ENCODE data around the gene PLEKHA1. TPM values are rescaled to one million over a fixed set of nuclear protein-coding genes. Genes with fewer than 3 reads are reported as not detected.

Gene PLEKHA1
- total RNA-seq, 4 donors from 2014 or later, result 22.6 to 35.4 (median 32.7) TPM

- TF ChIP-seq, protein P1, sequence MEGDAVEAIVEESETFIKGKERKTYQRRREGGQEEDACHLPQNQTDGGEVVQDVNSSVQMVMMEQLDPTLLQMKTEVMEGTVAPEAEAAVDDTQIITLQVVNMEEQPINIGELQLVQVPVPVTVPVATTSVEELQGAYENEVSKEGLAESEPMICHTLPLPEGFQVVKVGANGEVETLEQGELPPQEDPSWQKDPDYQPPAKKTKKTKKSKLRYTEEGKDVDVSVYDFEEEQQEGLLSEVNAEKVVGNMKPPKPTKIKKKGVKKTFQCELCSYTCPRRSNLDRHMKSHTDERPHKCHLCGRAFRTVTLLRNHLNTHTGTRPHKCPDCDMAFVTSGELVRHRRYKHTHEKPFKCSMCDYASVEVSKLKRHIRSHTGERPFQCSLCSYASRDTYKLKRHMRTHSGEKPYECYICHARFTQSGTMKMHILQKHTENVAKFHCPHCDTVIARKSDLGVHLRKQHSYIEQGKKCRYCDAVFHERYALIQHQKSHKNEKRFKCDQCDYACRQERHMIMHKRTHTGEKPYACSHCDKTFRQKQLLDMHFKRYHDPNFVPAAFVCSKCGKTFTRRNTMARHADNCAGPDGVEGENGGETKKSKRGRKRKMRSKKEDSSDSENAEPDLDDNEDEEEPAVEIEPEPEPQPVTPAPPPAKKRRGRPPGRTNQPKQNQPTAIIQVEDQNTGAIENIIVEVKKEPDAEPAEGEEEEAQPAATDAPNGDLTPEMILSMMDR (IDR thresholded peaks at IDR 0.05; ENCODE audit: low read depth), result no peak
These were observed 88.3 kb downstream of the PLEKHA1 start for GRCh38 chr10:122462533-122463465.

GRCh38 chr10:122463466-122464249 lies 89.2 kb downstream of the PLEKHA1 start:
- TF ChIP-seq, protein P1 (IDR thresholded peaks at IDR 0.05; ENCODE audit: low read depth), result no peak

DNA sequence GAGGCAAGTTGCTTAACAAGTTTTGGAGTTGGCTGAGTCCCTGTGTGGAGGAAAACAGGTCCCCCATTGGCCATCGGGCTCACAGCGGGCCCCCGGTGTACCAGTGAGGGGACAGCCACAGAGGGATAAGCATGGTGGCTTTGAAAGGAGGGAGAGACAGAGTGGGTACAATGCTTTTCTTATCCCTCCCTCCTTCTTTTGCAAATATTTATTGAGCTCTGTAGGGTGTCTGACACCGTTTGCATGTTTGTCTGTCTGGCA lies 89.7 kb downstream of the PLEKHA1 start:
- TF ChIP-seq, protein P1 (IDR thresholded peaks at IDR 0.05; ENCODE audit: low read depth), result no peak

GRCh38 chr10:122464586-122464985 lies 90.1 kb downstream of the PLEKHA1 start:
- TF ChIP-seq, protein P1 (IDR thresholded peaks at IDR 0.05; ENCODE audit: low read depth), result no peak

GRCh38 chr10:122465401-122466040 lies 91.0 kb downstream of the PLEKHA1 start:
- TF ChIP-seq, protein P1 (IDR thresholded peaks at IDR 0.05; ENCODE audit: low read depth), result no peak

- TF ChIP-seq, protein P1 (IDR thresholded peaks at IDR 0.05; ENCODE audit: low read depth), result no peak
These were observed 92.5 kb downstream of the PLEKHA1 start for GRCh38 chr10:122466951-122467381.

- TF ChIP-seq, protein P1 (IDR thresholded peaks at IDR 0.05; ENCODE audit: low read depth), result no peak
These were observed 93.2 kb downstream of the PLEKHA1 start for GRCh38 chr10:122467701-122468100.
